Right ventricle myocardium superior (tissue), 1 donor: ENCODE data around the gene INPP4A. TPM values are rescaled to one million over a fixed set of nuclear protein-coding genes. Genes with fewer than 3 reads are reported as not detected.
"Not testable (repeated sequence)": the region's sequence is repeated elsewhere in the genome, so short reads cannot be mapped to it uniquely, and the experiment has no call there.

Experiments
- ATAC-seq: fragments of 200-7000 bp; cut with Tn5 transposase; one replicate; pipeline ENCODE4 v1.9.1; 2020; ENCODE audit warnings: mild to moderate bottlenecking; ENCODE audit not compliant: poor library complexity
- DNase-seq: peaks from one replicate; pipeline ENCODE4 v3.0.0-alpha.2; 2020
- intact Hi-C: fragments of 100-400 bp; cut with DNase I; formaldehyde crosslinking; loops from one replicate; pipeline ENCODE4 v1.11.2; 2022
- total RNA-seq: library from RNA; stranded (reverse); fragmentation: NEBNext Ultra II Directional; extraction: Animal tissue kit (Norgen Biotek cat#: 25700); gene quantifications from one replicate; pipeline ENCODE4 v1.2.1, GENCODE V29; 2021
- donor health status: DM: no; HTN: yes; CAD: no; lungs with severe emphysema.

The INPP4A gene
- total RNA-seq, 1 donor from 2014 or later: 16.8 TPM

- intact Hi-C loops: no loop called here
- ATAC-seq (no peak), DNase-seq (no peak)
Measured at GRCh38 chr2:98433363-98433964, 11.2 kb upstream of the INPP4A start.

- DNase-seq: no peak
- ATAC-seq: no peak
- intact Hi-C loops: no loop called here
Measured at GRCh38 chr2:98434492-98434891, 10.2 kb upstream of the INPP4A start.

- ATAC-seq, DNase-seq, intact Hi-C loops: not testable (repeated sequence)
Measured at GRCh38 chr2:98435670-98436069, 9.0 kb upstream of the INPP4A start.

- intact Hi-C loops: no loop called here
- ATAC-seq: peak; percentile 78
- no peak for DNase-seq
Measured at GRCh38 chr2:98436734-98437133, 7.9 kb upstream of the INPP4A start.

GRCh38 chr2:98438190-98439133 is 6.2 kb upstream of the INPP4A start:
- DNase-seq (no peak), ATAC-seq (no peak)
- intact Hi-C loops: no loop called here

GRCh38 chr2:98441706-98442450 is 2.8 kb upstream of the INPP4A start:
- intact Hi-C loops: loop anchor here (10.0 kb wide), 1 partner anchor 123 kb away; no protein-coding TSS in a partner anchor
- DNase-seq (no peak), ATAC-seq (no peak)

GRCh38 chr2:98442488-98442887 is 2.2 kb upstream of the INPP4A start:
- intact Hi-C loops: loop anchor here (10.0 kb wide), 1 partner anchor 122 kb away; no protein-coding TSS in a partner anchor
- DNase-seq: no peak
- no peak for ATAC-seq

- intact Hi-C loops: loop anchor here (10.0 kb wide), 1 partner anchor 120 kb away; no protein-coding TSS in a partner anchor
- ATAC-seq (peak; percentile 57), DNase-seq (no peak)
Measured at GRCh38 chr2:98445177-98445682, 572 bp downstream of the INPP4A start.

GRCh38 chr2:98445683-98446581 is 1.3 kb downstream of the INPP4A start:
- ATAC-seq: no peak
- intact Hi-C loops: loop anchor here (10.0 kb wide), 1 partner anchor 119 kb away; no protein-coding TSS in a partner anchor
- no peak for DNase-seq

- intact Hi-C loops: loop anchor here (10.0 kb wide), 1 partner anchor 118 kb away; no protein-coding TSS in a partner anchor
- no peak for ATAC-seq
- DNase-seq: no peak
Measured at GRCh38 chr2:98446850-98447249, 2.2 kb downstream of the INPP4A start.

- intact Hi-C loops: loop anchor here (10.0 kb wide), 1 partner anchor 116 kb away; no protein-coding TSS in a partner anchor
- DNase-seq (no peak), ATAC-seq (no peak)
Measured at GRCh38 chr2:98448441-98449145, 3.9 kb downstream of the INPP4A start.

- intact Hi-C loops: no loop called here
- ATAC-seq: no peak
- no peak for DNase-seq
Measured at GRCh38 chr2:98452396-98453027, 7.9 kb downstream of the INPP4A start.

GRCh38 chr2:98453083-98453482 is 8.4 kb downstream of the INPP4A start:
- DNase-seq (no peak), ATAC-seq (no peak)
- intact Hi-C loops: no loop called here

- no peak for DNase-seq
- ATAC-seq: no peak
- intact Hi-C loops: no loop called here
Measured at GRCh38 chr2:98453531-98453930, 8.9 kb downstream of the INPP4A start.

- no peak for DNase-seq
- no peak for ATAC-seq
- intact Hi-C loops: no loop called here
Measured at GRCh38 chr2:98454073-98454472, 9.4 kb downstream of the INPP4A start.

GRCh38 chr2:98454500-98455235 is 10.0 kb downstream of the INPP4A start:
- peak; percentile 69 for ATAC-seq
- intact Hi-C loops: no loop called here

More at GRCh38 chr2:98454500-98455235, 10.0 kb downstream of the INPP4A start:
- no peak for DNase-seq
